ENCODE data around the gene ZDHHC24. TPM values are rescaled to one million over a fixed set of nuclear protein-coding genes. Genes with fewer than 3 reads are reported as not detected.
A peak's percentile ranks its signal among the peaks of the same experiment; 100 is the strongest.

Gene ZDHHC24
- total RNA-seq, 1 donor from 2014 or later: 6.8 TPM

- no peak for ATAC-seq
These were observed 19.1 kb upstream of the ZDHHC24 start for GRCh38 chr11:66564984-66565383.

GRCh38 chr11:66564538-66564937 is 18.7 kb upstream of the ZDHHC24 start:
- no peak for ATAC-seq

- no peak for ATAC-seq
These were observed 18.0 kb upstream of the ZDHHC24 start for GRCh38 chr11:66563832-66564231.

DNA sequence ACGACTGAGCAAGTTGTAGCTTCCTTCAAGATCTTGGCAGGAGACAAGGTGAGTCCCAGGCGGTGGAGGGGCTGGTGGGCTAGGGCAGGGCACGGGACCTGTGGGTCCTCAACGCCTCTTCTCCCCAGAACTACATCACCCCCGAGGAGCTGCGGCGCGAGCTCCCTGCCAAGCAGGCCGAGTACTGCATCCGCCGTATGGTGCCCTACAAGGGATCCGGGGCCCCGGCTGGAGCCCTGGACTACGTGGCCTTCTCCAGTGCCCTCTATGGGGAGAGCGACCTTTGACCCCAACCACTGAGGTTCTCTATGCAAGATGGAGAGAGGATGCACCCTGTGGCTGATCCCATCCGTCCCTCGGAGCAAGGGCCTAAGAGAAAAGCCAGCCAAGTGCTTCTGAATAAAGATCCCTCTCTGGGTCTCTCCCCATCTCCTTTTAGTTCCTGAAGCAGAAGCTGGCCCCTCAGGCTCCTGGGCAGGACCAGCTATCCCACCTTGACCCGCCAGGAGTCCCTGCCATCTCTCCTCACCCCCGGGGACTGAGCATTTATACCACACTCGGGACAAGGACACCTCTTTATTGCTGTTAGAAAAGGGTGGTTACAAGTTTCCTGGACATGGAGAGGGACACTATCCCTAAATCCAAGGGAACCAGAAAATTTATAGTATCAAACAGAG is 17.2 kb upstream of the ZDHHC24 start:
- ATAC-seq: no peak

DNA sequence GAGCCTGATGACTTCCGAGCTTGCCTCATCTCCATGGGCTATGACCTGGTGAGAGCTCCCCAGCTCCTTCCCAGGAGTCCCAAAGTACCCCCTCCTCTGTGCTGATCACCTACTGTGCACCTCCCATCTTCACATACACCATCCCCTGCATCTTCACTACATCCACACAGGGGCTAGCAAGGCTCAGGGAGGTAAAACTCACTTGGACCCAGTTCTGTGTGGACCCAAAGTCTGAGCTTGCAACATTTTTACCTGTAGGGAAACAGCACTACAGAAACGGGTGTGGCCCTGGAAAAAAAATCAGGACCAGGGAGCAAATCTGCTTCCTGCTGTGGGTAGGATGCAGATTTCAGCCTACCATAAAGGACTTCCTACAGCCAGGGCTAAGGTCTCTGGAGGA is 16.4 kb upstream of the ZDHHC24 start:
- ATAC-seq: no peak

DNA sequence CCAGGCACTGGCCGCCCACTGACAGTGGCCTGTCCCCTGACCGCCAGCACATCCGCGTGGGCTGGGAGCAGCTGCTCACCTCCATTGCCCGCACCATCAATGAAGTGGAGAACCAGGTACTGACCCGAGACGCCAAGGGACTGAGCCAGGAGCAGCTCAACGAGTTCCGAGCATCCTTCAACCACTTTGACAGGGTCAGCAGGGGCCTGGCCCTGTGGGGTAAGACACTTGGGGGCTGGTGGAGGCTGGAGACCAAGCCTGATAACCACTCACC is 16.1 kb upstream of the ZDHHC24 start:
- ATAC-seq: no peak

DNA sequence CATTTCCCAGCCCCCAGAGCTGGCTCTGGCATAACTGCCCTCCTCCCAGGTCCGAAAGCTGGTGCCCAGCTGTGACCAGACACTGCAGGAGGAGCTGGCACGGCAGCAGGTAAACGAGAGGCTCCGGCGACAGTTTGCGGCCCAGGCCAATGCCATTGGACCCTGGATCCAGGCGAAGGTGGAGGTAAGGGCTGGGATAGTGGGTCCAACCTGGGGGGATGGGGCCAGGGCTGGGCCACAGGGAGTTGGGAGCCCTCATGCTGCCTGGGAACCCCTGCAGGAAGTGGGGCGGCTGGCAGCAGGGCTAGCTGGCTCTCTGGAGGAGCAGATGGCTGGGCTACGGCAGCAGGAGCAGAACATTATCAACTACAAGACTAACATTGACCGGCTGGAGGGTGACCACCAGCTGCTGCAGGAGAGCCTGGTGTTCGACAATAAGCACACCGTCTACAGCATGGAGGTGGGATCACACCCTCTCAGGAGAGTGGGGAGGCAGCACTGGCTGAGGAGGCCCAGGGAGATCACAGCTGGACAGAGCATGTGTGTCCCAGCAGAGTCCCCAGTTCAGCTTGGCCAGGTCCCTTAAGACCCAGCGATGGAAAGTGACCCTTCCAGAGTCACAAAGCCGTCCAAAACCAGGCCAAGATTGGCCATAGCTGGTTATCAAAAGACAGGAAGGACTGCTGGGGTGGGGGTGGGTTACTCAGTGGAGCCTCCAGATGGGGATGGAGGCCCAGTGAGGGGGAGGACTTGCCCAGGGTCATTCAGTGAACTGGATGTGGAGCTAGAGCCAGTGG is 15.5 kb upstream of the ZDHHC24 start:
- no peak for ATAC-seq

GRCh38 chr11:66559866-66560676 is 14.2 kb upstream of the ZDHHC24 start:
- ATAC-seq: no peak

- ATAC-seq: peak; percentile 23
These were observed 13.5 kb upstream of the ZDHHC24 start for GRCh38 chr11:66559142-66559865.

- no peak for ATAC-seq
These were observed 12.0 kb upstream of the ZDHHC24 start for GRCh38 chr11:66557733-66558326.

DNA sequence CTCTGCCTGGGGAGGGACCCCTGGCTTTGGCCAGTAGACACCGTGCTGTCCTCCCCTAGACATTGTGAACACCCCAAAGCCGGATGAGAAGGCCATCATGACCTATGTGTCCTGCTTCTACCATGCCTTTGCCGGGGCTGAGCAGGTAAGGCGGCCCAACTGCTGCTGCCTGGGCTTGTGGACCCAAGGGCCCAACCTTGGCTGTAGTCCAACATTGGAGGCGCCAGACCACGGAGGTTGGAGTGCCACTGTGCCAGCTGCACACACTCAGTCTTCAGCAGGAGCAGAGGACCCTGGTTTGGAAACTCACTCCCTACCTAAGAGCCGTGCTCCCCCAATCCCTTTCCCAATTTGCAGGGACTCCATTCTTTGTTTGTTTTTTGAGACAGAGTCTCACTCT is 10.2 kb upstream of the ZDHHC24 start:
- no peak for ATAC-seq

DNA sequence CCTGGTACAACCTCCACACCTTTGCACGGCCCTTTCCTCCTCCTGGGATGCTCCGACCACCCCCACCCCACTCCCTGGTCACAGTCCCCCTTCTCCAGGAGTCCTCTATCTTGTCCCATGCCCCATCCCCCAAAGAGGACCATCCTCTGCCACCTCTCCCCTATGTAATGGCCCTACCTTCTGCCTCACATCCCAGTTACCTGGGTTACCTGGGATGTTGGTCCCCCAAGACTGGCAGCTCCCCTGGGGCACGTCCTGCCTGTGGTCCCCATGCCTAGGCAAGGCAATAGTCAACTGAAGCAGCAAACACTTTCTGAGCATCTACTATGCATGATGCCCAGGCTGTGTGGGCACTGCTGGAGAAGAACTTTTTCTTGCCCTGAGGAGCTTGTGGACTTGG is 9.6 kb upstream of the ZDHHC24 start:
- ATAC-seq: no peak

DNA sequence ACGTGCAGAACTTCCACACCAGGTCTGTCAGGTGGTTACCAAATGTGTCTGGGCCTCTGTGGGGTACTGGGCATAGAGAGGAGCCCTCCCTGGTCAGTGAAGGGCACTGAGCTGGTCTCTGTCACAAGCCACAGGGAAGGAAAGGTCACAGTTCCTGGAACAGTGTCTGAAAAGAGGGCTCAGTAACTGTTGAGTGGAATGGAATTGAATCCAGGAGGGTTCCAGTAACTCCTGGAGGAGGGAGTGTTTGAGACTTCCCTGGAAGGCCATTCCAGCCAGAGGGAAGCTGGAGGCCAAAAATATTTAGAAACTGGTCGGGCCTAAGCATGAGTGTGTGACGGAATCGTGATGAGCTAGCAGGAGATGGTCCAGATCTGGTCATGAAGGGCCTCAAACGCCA is 8.8 kb upstream of the ZDHHC24 start:
- no peak for ATAC-seq

- no peak for ATAC-seq
These were observed 5.0 kb upstream of the ZDHHC24 start for GRCh38 chr11:66550887-66551286.

- no peak for ATAC-seq
These were observed 3.8 kb upstream of the ZDHHC24 start for GRCh38 chr11:66549696-66550095.

DNA sequence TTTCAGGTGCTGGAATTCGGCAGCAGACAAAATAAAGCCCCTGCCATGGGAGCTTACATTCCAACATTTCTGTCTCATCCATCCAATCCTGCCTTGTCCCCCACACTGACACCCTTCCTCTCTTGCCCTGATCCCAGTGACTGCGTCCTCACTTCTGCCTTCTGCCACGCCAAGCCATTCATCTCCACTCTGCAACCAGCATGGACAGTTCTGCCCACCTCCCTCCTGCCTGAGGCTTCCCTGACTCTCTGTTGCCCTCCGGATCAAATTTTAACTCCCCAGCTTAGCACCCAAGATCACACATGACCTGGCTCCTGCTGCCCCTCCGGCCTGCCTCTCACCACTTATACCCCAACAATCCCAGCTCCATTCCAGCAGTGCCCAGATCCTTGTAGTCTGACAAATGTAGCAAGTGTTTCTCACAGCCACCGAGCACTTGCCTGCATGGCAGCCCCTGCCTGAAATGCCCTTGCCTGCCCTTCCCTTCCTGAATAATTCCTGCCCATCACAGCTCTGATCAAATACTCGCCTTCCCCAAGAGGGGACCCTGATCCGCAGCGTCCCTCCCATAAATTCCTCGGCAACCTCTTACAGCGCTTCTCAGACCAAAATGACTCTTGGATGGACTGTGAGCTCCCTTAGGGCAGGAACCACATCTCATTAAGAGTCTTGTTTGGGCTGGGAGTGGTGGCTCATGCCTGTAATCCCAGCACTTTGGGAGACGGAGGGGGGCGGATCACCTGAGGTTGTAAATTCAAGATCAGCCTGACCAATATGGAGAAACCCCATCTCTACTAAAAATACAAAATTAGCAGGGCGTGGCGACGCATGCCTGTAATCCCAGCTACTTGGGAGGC is 3.2 kb upstream of the ZDHHC24 start:
- ATAC-seq: no peak

DNA sequence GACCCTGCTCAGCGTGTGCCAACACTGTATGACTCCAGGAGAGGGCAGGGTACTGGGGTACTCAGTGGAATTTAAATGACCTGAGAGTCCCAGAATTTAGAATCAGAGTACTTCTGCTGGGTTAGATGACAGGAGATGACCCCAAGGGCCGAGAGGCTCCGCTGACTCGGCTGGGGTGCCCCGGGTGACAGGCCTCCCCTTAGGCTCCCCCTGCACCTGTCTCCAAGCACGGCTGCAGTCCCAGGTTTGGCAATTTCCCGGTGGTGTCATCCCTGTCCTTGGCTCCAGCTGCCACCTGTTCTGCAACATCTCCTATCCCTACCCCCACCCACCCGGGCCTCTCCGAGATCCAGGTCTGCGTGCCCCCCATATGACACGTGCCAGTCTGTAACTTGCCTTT is 2.2 kb upstream of the ZDHHC24 start:
- ATAC-seq: no peak

GRCh38 chr11:66547662-66548009 is 1.8 kb upstream of the ZDHHC24 start:
- no peak for ATAC-seq

GRCh38 chr11:66546966-66547661 is 1.3 kb upstream of the ZDHHC24 start:
- no peak for ATAC-seq

DNA sequence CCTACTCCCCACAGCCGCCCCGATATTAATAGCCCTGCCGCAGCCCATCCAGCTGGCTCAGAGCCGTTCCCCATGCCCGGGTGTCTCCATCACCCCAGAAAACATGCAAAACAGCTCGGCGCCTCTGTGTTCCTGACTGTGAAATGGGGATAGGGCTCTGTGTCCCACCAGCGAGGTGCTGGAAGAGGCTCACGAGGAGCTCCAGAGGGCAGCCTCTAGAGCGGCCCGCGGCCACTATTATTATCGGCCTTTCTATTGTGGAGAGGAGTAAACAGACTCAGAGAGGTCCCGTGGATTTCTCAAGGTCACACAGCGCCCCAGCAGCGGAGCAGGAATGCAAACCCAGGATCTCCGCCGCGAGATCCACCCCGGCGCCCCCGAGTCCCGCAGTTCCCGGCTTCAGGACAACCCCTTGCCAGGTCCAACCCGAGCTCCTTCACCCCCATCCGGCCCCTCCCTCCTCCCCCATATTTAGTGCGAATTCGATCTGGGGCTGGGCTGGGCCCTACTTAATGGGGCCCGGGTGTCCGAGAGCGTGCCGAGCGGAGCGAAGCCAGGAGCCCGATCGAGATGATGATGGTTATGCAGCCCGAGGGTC is 619 bp upstream of the ZDHHC24 start, which contains the start of gene ACTN3:
TSS of gene ACTN3 (plus strand) at position 536 of the 598 bp plus-strand sequence. CDS start at position 571, 35 bp downstream.
- peak; percentile 1 for ATAC-seq

Data from esophagus mucosa (tissue), 1 donor.